RWPE1 (cell line): ENCODE measurements around the gene ANO7.

Experiments used
- CTCF ChIA-PET: fragments of 350-600 bp; sonication (Branson Sonifier 250); formaldehyde crosslinking; extraction: SDS; loops from one replicate; lab custom pipeline; 2021; lab: Yijun Ruan, JAX
- POLR2A ChIA-PET: fragments of 400-600 bp; formaldehyde crosslinking; extraction: SDS; loops from one replicate; lab custom pipeline; 2020; ENCODE audit warnings: antibody characterized with exemption; ENCODE audit not compliant: low non-redundant PET; lab: Yijun Ruan, JAX
- DNase-seq: peaks from one replicate; pipeline ENCODE4 v3.0.0; 2012; ENCODE audit warnings: low spot score
- H3K27ac ChIP-seq: fragments of 450-650 bp; 2 replicates; pipeline ENCODE4 v1.5.1; 2017
- CTCF ChIP-seq: fragments of 450-650 bp; conservative IDR thresholded peaks from 2 replicates; pipeline ENCODE4 v1.5.1; 2017; ENCODE audit warnings: low read depth, mild to moderate bottlenecking

The ANO7 gene

GRCh38 chr2:241188361-241189092 is at the start of gene ANO7:
ANO7 (plus strand) TSS chr2:241188677; CDS start chr2:241190064, 1,387 bp downstream.
- ChIA-PET CTCF (interaction anchor here (0.7 kb wide), 2 partner anchors 34 to 744 kb away, joined by 3 to 4 read pairs; no protein-coding TSS in a partner anchor), POLR2A (no interaction called here)
- DNase-seq, result no peak
- H3K27ac ChIP-seq, result no peak within 1 kb of the TSS
- no peak for TF ChIP-seq CTCF

- ChIA-PET POLR2A (no interaction called here), CTCF (no interaction called here)
- no peak for DNase-seq
- H3K27ac ChIP-seq, result peak overlapping the region; percentile 25; the same call in 1 of the 2 replicates
- no peak for TF ChIP-seq CTCF
Observed at GRCh38 chr2:241139531-241140444, 48.7 kb upstream of the ANO7 start.

GRCh38 chr2:241140445-241140840 is 48.0 kb upstream of the ANO7 start:
- ChIA-PET CTCF (interaction anchor here (0.6 kb wide), 1 partner anchor 282 kb away, joined by 3 read pairs; no protein-coding TSS in a partner anchor), POLR2A (no interaction called here)

GRCh38 chr2:241141214-241141770 is 47.2 kb upstream of the ANO7 start:
- ChIA-PET CTCF (interaction anchor here (0.6 kb wide), 1 partner anchor 283 kb away, joined by 3 read pairs; no protein-coding TSS in a partner anchor), POLR2A (no interaction called here)
- H3K27ac ChIP-seq, result peak overlapping the region; percentile 25
- no peak for DNase-seq
- TF ChIP-seq CTCF, result no peak

More at GRCh38 chr2:241140445-241140840, 48.0 kb upstream of the ANO7 start:
- peak overlapping the region; percentile 25 for H3K27ac ChIP-seq
- TF ChIP-seq CTCF, result no peak
- no peak for DNase-seq

- POLR2A ChIA-PET, result no interaction called here
- CTCF ChIA-PET, result no interaction called here
- TF ChIP-seq CTCF, result no peak
- DNase-seq, result no peak
- H3K27ac ChIP-seq, result no peak overlapping the region
Observed at GRCh38 chr2:241142063-241142462, 46.4 kb upstream of the ANO7 start.

- no peak for DNase-seq
- H3K27ac ChIP-seq, result no peak overlapping the region
- ChIA-PET POLR2A (no interaction called here), CTCF (no interaction called here)
- no peak for TF ChIP-seq CTCF
Observed at GRCh38 chr2:241142593-241142992, 45.9 kb upstream of the ANO7 start.
